GM19328 (cell line): ENCODE data around the gene UCKL1.
"Not testable (repeated sequence)": the region's sequence is repeated elsewhere in the genome, so short reads cannot be mapped to it uniquely, and the experiment has no call there.

Experiments
- ATAC-seq: cut with Tn5 transposase; IDR thresholded peaks from one replicate; pipeline ENCODE4 v1.9.1; 2021; ENCODE audit warnings: mild to moderate bottlenecking, moderate library complexity; ENCODE audit not compliant: unreplicated experiment

The UCKL1 gene

GRCh38 chr20:63960654-63961621 is 4.7 kb upstream of the UCKL1 start:
- not testable (repeated sequence) for ATAC-seq

GRCh38 chr20:63959699-63960075 is 3.5 kb upstream of the UCKL1 start:
- ATAC-seq = no peak

GRCh38 chr20:63958964-63959698 is 2.9 kb upstream of the UCKL1 start:
- no peak for ATAC-seq

GRCh38 chr20:63958471-63958870 is 2.3 kb upstream of the UCKL1 start:
- no peak for ATAC-seq

GRCh38 chr20:63957690-63958441 is 1.6 kb upstream of the UCKL1 start:
- no peak for ATAC-seq

GRCh38 chr20:63957004-63957689 is 931 bp upstream of the UCKL1 start:
- no peak for ATAC-seq

GRCh38 chr20:63956664-63957003 is 418 bp upstream of the UCKL1 start:
- ATAC-seq = peak; percentile 1

- ATAC-seq = peak; percentile 2
Observed at GRCh38 chr20:63955281-63955826, 862 bp downstream of the UCKL1 start.

GRCh38 chr20:63953764-63954429 is 2.3 kb downstream of the UCKL1 start:
- ATAC-seq = no peak

- no peak for ATAC-seq
Observed at GRCh38 chr20:63952769-63953168, 3.4 kb downstream of the UCKL1 start.

- no peak for ATAC-seq
Observed at GRCh38 chr20:63952210-63952535, 4.0 kb downstream of the UCKL1 start.

- ATAC-seq = no peak
Observed at GRCh38 chr20:63951398-63952209, 4.6 kb downstream of the UCKL1 start.

- ATAC-seq = no peak
Observed at GRCh38 chr20:63950701-63951397, 5.4 kb downstream of the UCKL1 start.

GRCh38 chr20:63947638-63948456 is 8.4 kb downstream of the UCKL1 start:
- no peak for ATAC-seq

GRCh38 chr20:63946986-63947637 is 9.1 kb downstream of the UCKL1 start:
- no peak for ATAC-seq

GRCh38 chr20:63945921-63946920 is 10.0 kb downstream of the UCKL1 start:
- ATAC-seq = no peak
